Measurements from ENCODE around the gene EMID1.
"Not testable (repeated sequence)": the region's sequence is repeated elsewhere in the genome, so short reads cannot be mapped to it uniquely, and the experiment has no call there.

EMID1 gene

DNA sequence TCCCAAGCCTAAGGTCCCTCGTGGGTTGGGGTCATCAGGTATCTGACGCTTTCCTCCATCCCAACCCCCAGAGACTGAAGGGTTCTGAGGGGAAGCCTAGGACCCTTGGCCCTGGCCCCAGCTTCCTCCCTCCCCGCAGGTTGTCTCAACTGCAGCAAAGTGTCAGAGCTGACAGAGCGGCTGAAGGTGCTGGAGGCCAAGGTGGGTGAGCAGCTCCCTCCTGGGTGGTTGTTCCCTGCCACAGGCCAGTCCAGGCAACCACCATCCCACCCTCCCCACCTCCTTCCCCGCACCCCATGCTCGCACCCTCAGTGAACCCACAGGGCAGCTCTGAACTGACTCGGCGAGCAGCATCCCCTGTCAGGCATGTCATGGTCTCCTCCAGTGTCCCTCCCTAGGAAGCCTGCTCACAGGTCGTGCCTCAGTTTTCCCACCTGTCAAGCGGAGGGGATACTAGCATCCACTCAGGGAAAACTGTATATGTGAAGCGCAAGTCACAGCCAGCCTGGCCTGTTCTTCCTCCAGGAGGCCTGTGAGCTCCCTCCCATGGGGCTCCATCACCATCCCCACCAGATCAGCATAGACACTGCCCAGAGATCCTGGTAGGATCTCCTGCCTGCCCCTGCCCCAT is 20.8 kb downstream of the EMID1 start:
- no peak overlapping the region for H3K4me3 ChIP-seq (ENCODE audit: low read depth, low read length)

DNA sequence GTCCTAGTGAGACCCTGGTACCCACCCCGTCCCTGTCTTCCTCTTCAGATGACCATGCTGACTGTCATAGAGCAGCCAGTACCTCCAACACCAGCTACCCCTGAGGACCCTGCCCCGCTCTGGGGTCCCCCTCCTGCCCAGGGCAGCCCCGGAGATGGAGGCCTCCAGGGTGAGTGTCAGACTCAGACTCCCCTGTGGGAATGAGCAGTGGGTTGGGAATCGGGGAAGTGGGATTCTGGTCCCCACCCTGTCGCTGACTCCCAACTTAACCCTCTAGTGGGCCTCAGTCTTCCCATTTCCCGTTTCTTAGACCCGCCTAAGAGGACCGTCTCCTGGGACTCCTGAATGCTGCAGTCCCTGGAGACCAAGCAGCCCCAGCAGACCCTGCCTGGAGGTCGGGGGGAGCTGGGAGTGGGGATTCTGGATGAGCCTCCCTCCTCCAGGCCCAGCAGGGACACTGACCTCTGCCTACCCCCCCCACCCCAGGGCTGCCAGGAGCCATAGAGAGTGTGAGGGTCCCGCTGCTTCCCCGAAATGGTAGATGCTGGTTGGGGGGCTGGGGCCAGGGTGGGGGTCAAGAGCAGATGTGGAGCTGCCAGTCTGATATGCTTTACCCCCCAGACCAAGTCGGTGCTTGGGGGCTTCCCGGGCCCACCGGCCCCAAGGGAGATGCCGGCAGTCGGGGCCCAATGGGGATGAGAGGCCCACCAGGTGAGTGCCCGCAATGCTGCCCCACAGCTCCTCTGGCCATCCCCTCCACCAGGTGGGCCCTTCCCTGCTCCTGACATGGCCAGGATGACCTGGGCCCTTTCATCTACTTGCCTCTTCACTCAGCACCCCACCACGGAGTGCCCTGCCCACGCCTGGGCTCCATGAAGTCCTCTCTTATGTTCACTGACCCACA is 25.5 kb downstream of the EMID1 start:
- H3K4me3 ChIP-seq (ENCODE audit: low read depth, low read length) = no peak overlapping the region

DNA sequence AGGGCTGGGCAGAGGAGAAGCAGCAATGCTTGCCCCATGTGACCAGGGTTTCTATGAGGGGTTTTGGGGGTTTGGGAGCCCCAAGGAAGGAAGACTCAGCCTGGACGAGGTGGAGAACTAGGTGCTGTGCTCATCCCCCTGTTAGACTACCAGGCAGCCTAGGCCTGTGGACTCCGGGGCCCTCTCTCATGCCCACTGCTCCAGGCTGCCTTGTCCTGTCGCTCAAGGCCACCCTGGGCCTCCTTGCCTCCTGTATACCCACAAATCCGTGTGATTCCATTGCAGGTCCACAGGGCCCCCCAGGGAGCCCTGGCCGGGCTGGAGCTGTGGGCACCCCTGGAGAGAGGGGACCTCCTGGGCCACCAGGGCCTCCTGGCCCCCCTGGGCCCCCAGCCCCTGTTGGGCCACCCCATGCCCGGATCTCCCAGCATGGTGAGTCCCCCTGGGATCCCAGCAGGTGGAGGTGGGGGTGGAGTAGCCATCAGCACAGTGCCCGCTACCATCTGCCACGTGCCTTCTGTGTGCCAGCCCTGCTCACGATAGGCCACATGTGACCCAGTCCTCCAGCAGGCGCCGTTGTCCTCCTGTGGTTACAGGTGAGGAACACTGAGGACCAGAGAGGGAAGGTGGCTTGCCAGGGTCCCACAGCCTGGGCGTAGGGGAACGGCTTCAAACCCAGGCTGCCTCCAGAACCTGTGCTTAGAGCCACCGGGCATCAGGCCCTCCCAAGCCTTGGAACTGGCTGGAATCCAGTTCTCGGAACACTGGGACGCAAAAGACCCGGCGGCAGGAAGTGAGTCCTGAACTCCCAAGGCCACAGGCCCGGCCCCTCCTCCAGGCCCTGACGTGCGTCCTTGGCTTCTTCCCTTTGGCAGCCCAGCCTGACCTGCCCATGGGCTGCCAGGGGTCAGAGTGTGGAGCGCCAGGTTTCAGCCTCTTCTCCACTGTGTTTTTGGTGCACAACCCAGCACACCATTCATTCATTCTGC is 26.6 kb downstream of the EMID1 start:
- no peak overlapping the region for H3K4me3 ChIP-seq (ENCODE audit: low read depth, low read length)

DNA sequence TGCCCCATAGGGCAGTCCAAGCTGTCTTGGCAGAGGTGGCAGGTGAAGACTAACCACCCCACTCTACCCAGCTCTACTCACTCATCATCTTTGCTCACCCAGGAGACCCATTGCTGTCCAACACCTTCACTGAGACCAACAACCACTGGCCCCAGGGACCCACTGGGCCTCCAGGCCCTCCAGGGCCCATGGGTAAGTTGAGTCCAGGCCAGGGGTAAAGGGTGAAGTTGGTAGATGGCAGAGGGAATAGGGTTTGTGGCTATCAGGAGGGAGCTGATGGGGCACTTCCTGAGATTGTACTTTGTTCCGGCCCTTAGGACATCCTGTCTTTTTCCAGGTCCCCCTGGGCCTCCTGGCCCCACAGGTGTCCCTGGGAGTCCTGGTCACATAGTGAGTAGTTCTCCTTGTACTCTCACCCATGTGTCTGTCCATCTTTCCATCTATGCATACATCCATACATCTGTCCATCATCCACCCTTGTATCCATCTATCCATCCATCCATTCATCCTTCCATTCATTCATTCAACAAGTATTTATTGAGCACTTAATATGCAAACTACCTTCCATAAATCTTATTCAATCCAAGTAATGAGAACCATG is 27.7 kb downstream of the EMID1 start:
- no peak overlapping the region for H3K4me3 ChIP-seq (ENCODE audit: low read depth, low read length)

DNA sequence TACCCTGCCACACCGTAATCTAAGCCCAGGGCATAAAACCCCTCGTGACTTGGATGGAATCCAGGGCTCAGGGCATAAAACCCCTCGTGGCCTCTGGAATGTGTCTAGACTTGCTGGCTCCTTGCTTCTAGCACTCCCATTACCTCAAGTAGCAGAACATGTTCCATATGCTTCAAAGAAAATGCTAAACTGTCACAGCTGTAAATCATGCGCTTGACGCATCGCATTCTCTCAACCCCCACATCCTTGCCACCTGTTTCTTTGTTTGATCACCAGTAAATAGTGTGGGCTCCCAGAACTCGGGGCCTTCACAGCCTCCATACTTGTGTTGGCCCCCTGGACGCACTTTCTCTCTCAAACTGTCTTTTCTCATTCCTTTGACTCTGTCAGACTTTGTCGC is 34.8 kb downstream of the EMID1 start:
- H3K4me3 ChIP-seq (ENCODE audit: low read depth, low read length) = not testable (repeated sequence)

DNA sequence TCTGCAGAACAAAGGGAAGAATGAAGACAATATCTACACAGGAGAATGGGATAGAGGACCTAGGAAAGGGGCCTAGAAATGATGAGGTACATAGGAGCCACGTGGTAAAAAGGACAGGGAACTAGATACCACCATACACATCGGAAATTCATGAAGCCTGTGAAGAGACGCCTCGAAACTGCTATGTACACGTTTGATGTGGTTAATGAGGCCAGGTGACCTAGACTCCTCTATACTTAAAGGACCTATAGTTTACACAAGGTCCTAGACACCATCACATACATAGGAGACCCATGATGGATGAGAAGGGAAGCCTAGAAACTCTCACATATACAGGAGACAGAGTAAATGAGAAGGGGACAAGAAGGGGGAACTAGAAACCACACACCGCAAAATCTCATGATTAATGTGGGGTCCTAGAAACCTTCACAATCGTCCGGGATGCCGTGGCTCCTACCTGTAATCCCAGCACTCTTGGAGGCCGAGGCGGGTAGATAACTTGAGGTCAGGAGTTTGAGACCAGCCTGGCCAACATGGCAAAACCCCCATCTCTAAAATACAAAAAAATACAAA is 38.3 kb downstream of the EMID1 start:
- H3K4me3 ChIP-seq (ENCODE audit: low read depth, low read length) = no peak overlapping the region

DNA sequence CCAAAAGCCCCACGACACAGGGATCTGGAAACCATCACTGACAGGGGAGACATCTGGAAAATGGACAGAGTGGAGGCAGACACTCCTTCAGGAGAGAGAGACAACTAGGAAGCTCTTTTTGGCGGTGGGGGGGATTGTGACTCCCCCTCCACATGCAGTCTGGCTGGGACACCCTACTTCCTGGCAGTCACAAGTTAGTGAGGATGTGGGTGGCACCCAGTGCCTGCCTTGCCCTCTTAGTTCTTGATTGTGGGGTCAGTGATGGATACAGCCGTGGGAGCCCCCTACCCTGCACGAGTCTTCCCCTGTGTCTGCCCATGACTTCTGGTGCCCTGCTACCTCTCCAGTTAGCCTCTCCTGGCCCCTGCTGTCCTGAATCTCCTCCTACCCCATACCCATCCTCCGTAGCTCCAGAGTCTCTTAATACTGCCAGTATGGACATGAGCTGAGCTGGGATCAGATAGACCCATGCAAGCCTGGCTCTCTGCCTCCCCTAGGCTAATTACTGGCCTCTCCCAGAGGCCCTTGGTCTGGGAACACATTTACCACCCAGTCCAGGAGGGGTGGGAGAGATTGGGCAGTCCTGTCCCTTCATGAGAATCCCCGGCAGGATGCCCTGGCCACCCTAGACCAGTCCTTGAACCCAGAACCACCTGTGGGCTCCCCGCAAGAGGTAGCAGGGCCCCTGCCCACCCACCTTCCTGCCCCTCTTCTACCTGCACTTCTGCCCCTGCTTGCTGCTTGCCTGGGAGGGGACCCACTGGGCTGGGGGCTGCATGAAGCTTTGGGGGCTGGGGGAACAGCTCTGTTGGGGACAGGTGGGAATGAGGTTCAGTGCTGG is 39.3 kb downstream of the EMID1 start:
- H3K4me3 ChIP-seq (ENCODE audit: low read depth, low read length) = no peak overlapping the region

DNA sequence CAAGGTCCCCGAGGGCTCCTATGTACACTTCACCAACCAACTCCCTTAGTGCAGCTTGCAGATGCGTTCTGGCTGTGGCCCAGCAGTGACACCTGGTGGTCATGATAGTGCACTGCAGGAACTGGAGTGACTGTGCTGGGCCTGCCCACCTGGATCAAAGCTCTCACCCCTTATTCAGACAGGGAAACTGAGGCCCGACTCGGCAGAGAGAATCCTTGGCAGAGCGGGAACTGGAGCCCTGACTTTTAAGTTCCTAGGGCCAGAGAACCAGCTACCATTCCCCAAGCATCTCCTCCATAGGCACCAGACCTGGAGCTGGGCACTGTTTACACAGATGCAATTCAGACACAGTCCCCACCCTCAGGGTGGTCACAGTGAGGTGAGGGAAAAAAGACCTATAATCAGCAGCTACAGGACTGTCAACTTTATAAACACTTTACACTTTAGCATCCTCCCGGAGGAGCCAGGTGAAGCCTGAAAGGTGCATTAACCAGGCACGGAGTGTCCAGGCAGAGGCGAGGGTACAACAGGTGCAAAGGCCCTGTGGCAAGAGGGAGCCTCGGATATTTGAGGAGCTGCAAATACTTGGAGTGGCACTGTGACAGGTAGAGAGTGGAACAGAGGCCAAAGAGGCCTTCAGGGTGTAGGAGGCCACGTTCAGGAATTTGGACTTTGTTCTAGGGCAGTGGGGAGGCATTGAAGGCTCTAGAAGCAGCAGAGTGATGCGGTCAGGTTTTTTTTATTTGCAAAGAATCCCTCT is 40.1 kb downstream of the EMID1 start:
- H3K4me3 ChIP-seq (ENCODE audit: low read depth, low read length) = no peak overlapping the region

DNA sequence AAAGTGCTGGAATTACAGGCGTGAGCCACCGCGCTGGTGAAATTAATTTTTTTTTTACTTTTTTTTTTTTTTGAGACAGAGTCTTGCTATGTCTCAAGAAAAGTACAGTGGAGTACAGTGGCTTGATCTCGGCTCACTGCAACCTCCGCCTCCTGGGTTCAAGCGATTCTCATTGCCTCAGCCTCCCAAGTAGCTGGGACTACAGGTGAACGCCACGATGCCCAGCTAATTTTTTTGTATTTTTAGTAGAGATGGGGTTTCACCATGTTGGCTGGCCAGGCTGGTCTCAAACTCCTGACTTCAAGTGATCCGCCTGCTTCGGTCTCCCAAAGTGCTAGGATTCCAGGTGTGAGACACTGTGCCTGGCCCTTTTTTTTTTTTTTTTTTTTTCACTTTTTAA is 42.2 kb downstream of the EMID1 start:
- not testable (repeated sequence) for H3K4me3 ChIP-seq (ENCODE audit: low read depth, low read length)

DNA sequence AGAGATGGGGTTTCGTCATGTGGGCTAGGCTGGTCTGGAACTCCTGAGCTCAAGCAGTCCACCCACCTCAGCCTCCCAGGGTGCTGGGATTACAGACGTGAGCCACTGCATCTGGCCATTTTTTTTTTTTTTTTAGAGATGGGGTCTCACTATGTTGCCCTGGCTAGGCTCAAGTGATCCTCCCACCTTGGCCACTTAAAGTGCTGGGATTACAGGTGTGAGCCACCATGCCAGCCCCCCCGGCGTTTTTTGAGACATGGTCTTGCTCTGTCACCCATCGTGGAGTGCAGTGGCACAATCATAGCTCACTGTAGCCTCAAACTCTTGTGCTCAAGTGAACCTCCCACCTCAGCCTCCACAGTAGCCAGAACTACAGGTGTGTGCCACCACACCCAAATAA is 45.6 kb downstream of the EMID1 start:
- no peak overlapping the region for H3K4me3 ChIP-seq (ENCODE audit: low read depth, low read length)

DNA sequence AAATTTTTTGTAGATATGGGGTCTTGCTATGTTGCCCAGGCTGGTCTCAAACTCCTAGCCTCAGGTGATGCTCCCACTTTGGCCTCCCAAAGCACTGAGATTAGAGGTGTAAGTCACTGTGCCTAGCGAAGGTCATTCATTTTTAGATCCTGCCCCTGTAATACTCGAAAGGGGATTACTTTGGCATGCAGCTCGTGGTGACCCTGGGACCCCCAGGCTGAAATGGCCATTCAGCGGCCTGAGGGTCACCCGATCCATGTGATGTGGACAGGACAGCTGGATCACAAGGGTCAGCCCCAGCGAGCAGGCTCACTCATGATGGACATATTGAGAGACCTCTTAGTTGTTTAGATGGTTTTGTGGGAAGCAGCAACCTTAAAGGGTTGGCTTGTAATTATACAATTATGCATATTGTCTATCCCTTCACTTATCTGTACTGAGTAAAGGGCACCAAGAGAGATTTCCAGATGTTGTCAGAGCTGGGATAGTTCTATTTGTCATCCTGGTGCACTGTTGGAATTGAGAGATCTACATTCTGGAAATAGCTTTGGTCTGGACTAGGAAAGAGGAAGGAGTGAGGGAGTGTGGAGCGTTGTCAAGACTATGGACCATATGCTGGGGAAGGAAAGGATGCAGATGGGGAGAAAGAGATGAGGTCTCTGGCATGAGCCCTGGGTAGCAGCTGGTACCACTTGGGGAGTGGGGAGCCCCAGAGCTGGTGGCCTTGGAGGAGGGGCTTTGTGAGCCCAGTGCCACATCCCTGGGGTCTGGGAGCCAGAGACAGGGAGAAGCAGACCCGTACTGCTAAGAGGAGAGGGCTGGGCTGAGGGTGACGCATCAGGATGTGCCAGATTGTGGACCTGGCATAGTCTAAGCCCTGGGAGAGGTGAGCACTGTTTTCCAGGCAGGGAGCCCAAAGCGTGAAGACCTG is 46.5 kb downstream of the EMID1 start:
- no peak overlapping the region for H3K4me3 ChIP-seq (ENCODE audit: low read depth, low read length)

DNA sequence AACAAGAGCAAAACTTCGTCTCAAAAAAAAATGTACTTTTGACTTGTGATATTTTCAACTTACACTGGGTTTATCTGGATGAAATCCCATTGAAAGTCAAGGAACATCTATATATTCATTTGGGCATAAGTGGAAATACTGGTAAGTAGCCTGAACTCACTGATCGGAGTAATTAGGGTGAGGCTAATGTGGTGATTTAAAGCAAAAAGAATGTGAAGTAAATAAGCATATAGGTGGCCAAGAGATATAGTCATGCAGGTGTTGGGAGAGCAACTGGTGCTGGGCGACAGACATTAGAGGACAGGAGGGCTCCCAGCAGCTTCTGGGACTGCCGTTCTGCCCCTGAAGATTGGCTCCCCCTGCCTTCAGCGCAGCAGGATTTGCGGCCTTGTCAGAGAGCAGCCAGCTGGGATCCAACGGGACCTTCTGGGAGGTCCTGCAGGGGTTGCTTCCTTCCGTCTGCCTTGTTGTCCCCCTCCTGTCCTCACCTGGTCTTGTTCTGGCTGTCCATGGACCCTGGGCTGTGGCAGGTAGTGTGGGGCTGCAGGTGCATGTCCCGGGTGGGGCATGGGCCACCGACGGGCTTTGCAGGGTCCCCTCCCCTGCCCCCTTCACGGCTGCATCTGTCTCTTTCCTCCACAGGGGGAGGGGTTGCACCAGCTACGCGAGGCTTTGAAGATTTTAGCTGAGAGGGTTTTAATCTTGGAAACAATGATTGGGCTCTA is 48.0 kb downstream of the EMID1 start:
- no peak overlapping the region for H3K4me3 ChIP-seq (ENCODE audit: low read depth, low read length)

DNA sequence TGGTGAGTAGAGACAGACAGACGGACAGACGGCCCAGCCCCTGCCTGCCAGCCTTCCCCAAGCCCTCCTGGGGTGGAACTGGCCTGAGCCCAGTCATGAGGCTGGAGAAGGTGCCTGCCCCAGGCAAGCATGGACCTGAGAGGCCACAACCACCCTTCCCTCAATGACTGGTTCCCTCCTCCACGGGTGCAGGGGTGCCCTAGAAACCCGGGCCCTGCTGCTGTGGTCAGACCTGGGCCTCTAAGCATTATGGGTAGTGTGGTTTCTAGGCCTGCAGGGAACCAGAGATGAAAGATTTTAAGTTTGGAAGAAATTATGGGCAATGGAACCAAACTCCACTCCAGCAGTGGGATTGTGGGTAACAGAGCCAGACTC is 48.6 kb downstream of the EMID1 start:
- H3K4me3 ChIP-seq (ENCODE audit: low read depth, low read length) = no peak overlapping the region

DNA sequence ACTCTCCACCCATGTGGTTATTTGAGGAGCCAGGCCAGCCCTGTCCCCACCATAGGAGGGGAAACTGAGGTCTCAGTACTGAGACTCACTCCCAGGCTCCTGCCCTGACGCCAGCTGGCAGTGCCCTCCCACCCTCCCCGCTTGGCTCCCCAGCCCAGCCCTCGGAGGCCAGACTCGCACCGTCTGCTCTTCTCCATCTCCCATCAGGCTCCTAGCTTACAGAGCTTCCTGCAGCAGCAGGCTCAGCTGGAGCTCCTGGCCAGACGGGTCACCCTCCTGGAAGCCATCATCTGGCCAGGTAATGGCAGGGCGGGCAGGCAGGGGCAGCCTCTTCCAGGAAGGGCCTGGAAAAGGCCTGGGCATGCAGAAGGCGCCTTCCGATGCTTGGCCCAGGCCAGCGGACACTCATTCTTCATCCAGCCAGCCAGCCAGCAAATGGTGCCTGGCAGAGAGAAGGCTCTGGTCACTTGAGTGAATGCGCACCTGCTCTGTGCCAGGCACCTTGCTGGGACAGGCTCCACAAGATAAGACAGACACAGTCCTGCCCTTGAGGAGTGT is 49.4 kb downstream of the EMID1 start:
- H3K4me3 ChIP-seq (ENCODE audit: low read depth, low read length) = no peak overlapping the region

DNA sequence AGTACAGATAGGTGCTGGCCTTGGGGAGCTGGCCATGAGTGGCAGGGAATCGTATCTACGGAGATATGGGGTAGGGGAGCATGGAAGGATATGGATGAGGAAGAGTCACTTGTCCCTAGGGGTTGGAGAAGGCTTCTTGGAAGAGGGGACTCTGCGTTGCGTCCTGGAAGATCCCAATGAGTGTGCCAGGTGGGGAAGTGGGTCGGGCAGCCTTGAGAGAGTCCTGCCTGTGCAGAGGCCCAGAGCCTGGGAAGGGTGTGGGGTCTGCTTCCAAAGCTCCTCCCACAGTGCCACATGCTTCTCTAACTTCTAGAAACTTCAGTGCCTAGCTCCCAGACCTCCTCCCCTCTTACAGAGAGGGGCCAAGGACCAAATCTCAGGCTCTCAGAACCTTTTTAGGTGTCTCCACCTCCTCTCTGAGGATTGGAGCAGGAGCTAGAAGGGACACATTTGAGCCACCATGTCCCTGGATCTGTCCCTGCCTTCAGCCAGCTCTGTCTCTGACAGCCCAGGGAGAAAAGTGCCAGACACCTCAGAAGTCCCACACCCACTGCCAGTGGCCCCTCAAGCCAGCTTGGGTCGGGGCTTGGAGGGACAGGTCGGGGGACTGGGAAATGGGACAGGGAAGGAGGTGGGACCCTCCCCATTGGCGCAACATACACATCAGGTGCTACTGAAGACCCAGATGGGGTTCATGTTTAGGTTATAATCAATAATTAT is 51.1 kb downstream of the EMID1 start:
- H3K4me3 ChIP-seq (ENCODE audit: low read depth, low read length) = no peak overlapping the region

DNA sequence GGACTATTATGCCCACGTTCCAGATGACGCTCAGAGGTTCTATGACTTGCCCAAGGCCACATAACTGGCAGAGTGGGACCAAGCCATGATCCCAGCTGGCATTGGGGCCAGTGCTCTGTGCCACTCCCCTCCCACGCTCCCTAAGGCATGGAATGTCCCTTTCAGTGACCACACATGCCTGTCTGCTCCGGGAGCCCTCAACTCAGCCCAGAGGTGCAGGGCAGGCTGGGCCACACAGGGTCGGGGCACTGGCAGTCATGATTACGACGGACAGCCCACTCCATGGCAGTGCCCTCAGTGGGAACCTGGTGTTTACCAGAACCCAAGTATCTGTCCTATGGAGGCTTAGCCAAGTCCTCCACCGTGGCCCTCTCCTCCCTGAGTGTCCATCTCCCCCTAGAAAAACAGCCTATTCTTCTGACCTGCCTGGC is 52.1 kb downstream of the EMID1 start:
- no peak overlapping the region for H3K4me3 ChIP-seq (ENCODE audit: low read depth, low read length)

All from iPS-11a (cell line).